B cell (primary cell): ENCODE data around the gene MROH2A.

Experiments used
- EZH2 ChIP-seq: IDR thresholded peaks from 2 replicates; pipeline ENCODE4 v1.6.1; 2012; ENCODE audit warnings: borderline replicate concordance, low read depth, mild to moderate bottlenecking, moderate library complexity, low read length; ENCODE audit not compliant: insufficient read depth, poor library complexity, severe bottlenecking
- TF ChIP-seq, protein P1 (sequence below): fragments of 200-600 bp; IDR thresholded peaks from one replicate; pipeline ENCODE4 v1.8.0; 2022; ENCODE audit warnings: antibody characterized with exemption, mild to moderate bottlenecking

DNA sequence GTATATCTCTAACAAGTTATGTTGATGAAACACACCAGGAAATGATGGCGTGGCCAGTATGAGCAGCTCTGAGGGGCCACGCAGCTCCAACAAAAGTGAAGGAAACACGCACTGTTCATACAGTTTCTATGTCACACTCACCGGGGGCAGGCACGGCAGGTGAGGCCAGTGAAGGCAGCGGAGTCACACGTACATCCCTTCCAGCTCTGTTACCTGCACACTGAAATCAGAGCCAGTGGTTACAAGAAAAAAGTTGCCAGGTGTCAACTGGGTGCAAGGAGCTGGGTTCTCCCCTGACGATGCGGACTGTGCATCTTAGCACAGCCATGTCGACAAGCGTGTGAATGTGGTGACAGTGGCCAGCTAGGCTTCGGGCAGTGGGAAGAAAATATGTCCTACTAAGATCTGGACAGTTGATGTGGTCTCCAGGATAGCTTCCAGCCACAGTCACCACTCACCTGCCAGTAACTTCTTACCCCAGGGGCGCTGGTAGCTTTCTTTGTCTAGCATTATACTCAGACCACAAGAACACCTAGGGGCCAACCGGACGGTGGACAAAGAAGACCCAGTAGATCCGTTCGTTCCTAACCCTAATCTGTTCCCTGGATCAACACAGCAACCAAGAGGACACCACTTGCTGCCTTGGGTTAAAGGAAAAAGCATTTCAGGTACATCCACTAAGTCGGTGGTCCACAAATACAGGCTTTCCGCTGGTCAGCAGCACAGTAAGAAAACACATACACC is 66.1 kb downstream of the MROH2A start:
- no peak for TF ChIP-seq EZH2
- TF ChIP-seq, protein P1, sequence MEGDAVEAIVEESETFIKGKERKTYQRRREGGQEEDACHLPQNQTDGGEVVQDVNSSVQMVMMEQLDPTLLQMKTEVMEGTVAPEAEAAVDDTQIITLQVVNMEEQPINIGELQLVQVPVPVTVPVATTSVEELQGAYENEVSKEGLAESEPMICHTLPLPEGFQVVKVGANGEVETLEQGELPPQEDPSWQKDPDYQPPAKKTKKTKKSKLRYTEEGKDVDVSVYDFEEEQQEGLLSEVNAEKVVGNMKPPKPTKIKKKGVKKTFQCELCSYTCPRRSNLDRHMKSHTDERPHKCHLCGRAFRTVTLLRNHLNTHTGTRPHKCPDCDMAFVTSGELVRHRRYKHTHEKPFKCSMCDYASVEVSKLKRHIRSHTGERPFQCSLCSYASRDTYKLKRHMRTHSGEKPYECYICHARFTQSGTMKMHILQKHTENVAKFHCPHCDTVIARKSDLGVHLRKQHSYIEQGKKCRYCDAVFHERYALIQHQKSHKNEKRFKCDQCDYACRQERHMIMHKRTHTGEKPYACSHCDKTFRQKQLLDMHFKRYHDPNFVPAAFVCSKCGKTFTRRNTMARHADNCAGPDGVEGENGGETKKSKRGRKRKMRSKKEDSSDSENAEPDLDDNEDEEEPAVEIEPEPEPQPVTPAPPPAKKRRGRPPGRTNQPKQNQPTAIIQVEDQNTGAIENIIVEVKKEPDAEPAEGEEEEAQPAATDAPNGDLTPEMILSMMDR, result no peak
